ENCODE measurements around the gene SEPTIN1. TPM values are rescaled to one million over a fixed set of nuclear protein-coding genes. Genes with fewer than 3 reads are reported as not detected.

SEPTIN1 gene
- total RNA-seq, 8 experiments from 2014 or later, result 1.8 to 8.3 (median 4.1) TPM

DNA sequence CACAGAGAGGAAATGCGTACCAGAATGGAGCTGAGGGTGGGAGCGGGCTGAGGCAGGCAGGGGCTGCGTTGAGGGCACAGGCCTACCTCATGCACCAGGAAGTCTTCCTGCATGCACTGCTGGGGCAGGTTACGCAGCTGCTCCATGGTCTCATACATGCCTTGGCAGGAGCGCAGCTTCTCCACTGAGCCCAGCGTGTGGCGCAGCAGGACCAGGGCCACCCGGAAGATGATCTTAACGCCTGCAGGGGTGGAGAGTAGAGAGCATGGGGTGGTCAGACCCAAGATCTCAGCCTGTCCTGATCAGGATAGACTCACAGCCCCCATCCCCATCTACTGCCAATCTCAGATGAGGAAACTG lies 23.8 kb downstream of the SEPTIN1 start:
- WGBS, 10 experiments, result 77 to 100% (median 88%) methylated on average over 1 to 5 of the region's 9 CpGs; no CpG with 5 or more reads in 5 of the 10 experiments
- in situ Hi-C loops (cut with MboI; ENCODE audit: low pct_unique_long_range_greater_than_20kb in 2 of 9, low sequenced_read_pairs in 9 of 9, unreplicated experiment in 9 of 9), result no loop called here
- Histone ChIP-seq H3K27ac (no peak overlapping the region), H3K4me3 (no peak overlapping the region), H3K4me1 (replicated peaks in 1 of 2) (peaks cover 10 to 14% of the 10 kb centered on the region in 2 donors)
- no peak for ATAC-seq (replicated peaks in 6 of 8)

DNA sequence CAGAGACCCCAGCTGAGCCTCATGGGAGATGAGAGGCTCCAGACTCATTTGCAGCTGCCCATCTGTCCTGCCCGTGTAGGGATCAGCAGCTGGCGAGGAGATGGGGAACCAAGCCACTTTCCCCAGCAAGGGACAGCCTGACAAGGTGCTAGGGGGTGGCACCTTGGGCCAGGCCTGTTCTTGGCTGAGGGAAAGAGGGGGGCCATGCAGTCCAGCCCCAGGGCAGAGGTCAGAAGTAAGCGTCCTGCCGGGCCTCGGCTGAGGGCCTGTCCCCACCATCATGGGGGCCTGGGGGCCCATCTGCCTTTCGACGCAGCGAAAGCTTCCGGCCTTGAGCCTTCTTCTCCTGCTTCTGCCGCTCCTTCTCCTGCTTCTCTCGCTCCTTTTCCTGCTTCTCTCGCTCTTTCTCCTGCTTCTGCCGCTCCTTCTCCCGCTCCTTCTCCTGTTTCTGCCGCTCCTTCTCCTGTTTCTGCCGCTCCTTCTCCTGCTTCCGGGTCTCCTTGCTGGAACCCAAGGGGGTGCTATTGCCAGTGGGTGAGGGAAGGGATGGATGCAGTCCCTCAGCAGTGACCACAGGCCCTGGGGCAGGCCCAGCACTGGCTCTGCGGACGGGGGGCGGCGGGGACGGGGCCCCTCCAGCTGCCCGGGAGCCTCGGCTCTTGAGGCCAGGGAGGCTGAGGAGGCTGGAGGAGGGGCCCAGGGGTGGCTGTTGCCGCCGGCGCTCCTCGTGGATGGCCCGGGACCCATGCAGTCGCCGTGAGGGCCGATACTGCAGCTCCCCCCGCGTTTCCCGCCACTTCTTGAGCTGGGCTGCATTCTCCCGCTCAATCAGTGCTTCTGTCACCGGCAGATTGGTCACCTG lies 24.4 kb downstream of the SEPTIN1 start:
- no peak for ATAC-seq (replicated peaks in 6 of 8)
- Histone ChIP-seq H3K4me1 (replicated peaks in 1 of 2) (peaks cover 10 to 14% of the 10 kb centered on the region in 2 donors), H3K4me3 (no peak overlapping the region), H3K27ac (no peak overlapping the region)
- WGBS, 10 experiments, result 30 to 93% (median 82%) methylated on average over 2 to 11 of the region's 37 CpGs; no CpG with 5 or more reads in 4 of the 10 experiments
- in situ Hi-C loops (cut with MboI; ENCODE audit: low pct_unique_long_range_greater_than_20kb in 2 of 9, low sequenced_read_pairs in 9 of 9, unreplicated experiment in 9 of 9), result no loop called here

DNA sequence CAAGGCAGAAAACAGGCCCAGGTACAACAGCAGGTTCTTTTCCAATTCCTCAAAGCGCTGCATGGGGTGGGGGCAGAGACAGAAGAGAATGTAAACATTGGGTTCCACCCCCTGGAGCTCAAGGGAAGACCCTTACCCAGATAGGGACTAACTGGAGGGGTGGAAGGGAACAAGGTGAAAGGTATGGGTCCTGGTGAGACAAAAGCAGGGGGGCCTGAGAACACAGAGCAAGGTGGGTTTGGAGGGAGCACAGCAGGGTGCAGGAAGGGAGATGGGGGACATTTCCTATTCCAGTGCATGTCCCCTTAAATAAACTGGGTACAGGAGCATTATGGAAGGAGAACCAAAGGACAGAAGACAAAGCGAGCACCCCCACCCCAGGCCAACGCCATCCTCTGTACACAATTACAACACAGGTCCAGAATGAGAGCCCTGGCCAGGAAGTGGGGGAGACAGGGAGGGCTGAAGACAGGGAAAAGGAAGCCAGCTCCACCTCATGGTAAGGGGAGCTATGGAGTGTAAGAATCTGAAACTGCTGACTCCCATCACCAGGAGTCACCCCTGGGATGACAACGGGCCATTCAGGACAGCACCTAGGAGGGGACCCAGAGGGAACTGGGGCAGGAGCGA lies 25.2 kb downstream of the SEPTIN1 start:
- ATAC-seq (replicated peaks in 6 of 8), result no peak
- in situ Hi-C loops (cut with MboI; ENCODE audit: low pct_unique_long_range_greater_than_20kb in 2 of 9, low sequenced_read_pairs in 9 of 9, unreplicated experiment in 9 of 9), result no loop called here
- Histone ChIP-seq H3K27ac (no peak overlapping the region), H3K4me3 (no peak overlapping the region), H3K4me1 (replicated peaks in 1 of 2) (peaks cover 10 to 14% of the 10 kb centered on the region in 2 donors)
- 78 to 100% (median 80%) methylated on average over 1 to 3 of the region's 5 CpGs; no CpG with 5 or more reads in 7 of the 10 experiments for WGBS, 10 experiments

DNA sequence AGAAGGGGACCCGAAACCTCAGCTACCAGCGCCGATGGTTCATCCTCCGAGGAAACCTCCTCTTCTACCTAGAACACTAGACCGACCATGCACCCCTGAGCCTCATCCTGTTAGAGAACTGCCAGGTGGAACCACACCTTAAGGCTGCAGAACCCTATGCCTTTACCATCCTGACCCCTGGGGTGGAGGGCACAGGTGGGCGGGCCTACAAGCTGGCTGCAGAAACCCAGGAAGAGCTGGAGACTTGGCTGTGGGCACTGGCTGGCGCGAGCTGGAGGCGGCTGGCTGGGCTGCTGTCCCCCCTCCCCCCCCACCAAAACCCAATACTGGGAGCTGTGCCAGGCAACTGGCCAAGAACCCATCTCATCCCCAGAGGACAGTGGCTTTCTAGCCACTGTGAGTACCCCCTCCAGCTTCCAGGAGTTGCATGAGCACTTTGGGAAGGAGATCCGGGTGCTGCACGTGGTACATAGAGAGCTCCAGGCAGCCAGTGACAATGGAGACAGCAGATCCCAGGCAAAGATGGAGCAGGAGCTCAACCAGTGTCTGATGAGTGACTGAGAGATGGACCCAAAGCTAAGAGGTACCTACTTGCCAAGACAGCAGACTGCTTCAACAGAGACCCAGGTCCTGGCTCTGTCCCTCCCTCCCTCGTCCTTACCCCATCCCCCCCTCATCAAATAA lies 25.8 kb downstream of the SEPTIN1 start:
- Histone ChIP-seq H3K4me1 (replicated peaks in 1 of 2) (peaks cover 10 to 14% of the 10 kb centered on the region in 2 donors), H3K4me3 (peak overlapping the region in 4 of 5 donors; percentile 79 to 99 (median 87)), H3K27ac (peak overlapping the region in 1 of 2 donors; percentile 90)
- 28 to 88% (median 75%) methylated on average over 2 to 3 of the region's 12 CpGs; no CpG with 5 or more reads in 7 of the 10 experiments for WGBS, 10 experiments
- in situ Hi-C loops (cut with MboI; ENCODE audit: low pct_unique_long_range_greater_than_20kb in 2 of 9, low sequenced_read_pairs in 9 of 9, unreplicated experiment in 9 of 9), result no loop called here
- no peak for ATAC-seq (replicated peaks in 6 of 8)

DNA sequence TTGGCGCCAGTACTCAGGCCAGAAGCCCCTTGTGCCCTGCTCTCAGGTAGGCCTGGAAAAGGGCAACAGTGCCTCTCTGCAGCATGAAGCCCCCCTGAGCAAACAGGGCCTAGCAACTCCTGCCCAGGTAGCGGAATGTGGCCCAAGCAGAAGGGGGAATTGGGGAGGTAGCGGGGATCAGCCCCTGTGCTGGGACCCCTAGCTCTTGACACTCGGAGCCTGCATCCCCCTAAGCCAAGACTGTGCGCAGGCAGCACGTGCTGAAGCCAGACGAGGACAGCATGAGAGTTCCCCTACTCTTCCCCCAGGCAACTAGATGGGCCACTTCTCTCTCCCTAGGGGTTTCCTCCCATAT lies 26.4 kb downstream of the SEPTIN1 start:
- ATAC-seq (replicated peaks in 6 of 8), result no peak
- Histone ChIP-seq H3K4me3 (peak overlapping the region; percentile 79 to 99 (median 88)), H3K27ac (peak overlapping the region; percentile 90 to 94), H3K4me1 (replicated peaks in 1 of 2) (peaks cover 10 to 14% of the 10 kb centered on the region in 2 donors)
- 0 to 60% (median 50%) methylated on average over 1 to 3 of the region's 7 CpGs; no CpG with 5 or more reads in 6 of the 10 experiments for WGBS, 10 experiments
- in situ Hi-C loops (cut with MboI; ENCODE audit: low pct_unique_long_range_greater_than_20kb in 2 of 9, low sequenced_read_pairs in 9 of 9, unreplicated experiment in 9 of 9), result no loop called here

DNA sequence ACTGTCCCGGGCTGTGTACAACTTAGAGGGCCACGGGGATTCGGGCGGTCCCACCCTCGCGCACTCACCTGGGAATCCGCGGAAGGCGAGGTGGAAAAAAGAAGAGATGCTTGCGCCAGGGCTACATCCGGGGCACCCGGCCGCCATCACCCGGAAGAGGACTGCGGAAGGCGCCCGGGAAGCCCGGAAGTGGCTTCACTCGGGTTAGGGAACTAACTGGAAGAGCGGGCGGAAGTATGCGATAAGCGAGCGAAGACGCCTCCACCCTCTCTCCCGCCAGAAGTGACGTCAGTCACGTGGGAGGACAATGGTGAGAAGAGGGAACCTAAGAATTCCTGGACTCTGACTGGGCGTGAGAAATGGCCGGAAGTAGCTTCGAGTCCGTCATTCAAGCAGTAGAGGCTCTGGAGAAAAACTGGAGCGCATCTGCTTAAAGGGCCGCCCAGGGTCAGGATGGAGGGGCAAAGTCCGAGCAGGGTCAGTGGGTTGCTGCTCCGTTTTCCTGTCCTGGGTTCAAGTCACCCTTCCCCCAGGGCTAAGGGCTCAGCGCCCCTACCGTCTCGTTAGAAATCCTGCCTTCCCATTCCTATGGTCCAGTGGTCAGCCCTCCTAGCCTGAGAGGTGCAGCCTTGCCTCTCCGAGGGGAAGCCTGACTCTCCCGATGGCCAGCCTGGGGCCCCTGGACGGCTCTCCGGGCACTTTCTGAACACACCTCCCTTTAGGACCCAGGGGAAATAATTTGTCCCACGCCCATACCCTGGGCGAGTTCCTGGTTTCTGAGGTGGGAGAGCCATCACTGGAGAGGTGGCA lies 27.0 kb downstream of the SEPTIN1 start, which contains the start of gene CD2BP2:
Gene CD2BP2 (minus strand): TSS at position 165 of the 810 bp plus-strand sequence. CDS start 627 bp downstream, outside the sequence.
- Histone ChIP-seq H3K27ac (peak within 1 kb of the TSS; percentile 92 to 94), H3K4me1 (replicated peaks in 1 of 2) (peaks cover 10 to 14% of the 10 kb centered on the region in 2 donors), H3K4me3 (peak within 1 kb of the TSS; percentile 79 to 99 (median 88))
- in situ Hi-C loops (cut with MboI; ENCODE audit: low pct_unique_long_range_greater_than_20kb in 2 of 9, low sequenced_read_pairs in 9 of 9, unreplicated experiment in 9 of 9), result no loop called here
- WGBS, 10 experiments, result 0 to 2% (median 0%) methylated on average over 1 to 21 of the region's 45 CpGs; no CpG with 5 or more reads in 3 of the 10 experiments
- ATAC-seq (replicated peaks in 6 of 8), result peak; percentile 86 to 96 (median 92)

DNA sequence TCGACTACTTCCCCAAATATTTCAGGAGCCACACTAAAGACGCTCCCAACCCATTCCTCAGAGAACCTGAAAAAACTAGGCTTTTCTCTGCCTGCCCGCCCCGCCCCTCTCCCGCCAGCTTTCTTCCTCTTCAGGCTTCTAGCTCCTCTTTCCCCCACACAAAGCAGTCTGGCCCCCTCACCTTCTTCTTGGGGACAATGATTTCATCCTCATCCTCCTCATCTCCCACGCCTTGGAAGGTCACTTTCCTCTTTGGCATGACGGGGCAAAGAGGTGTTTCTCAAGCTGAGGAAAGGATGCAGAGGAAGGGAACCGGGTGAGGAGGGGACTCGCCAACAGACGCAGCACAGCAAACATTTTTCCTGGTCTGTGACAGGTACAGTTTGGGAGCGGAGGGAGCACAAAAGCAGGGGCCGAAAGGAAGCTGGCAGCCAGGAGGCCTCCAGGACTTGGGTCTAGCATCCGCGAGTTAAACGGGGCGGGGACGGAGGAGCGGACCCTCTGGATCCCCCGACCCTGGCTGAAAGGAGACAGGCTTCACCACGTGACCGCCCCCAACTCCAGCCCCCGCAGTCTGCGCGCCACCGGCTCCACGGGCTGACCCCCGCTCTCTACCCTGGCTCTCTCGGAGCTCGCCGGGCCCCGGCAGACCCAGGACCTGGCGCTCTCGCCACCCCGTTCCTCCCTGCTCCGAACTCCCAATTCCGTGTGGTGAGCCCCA lies 27.8 kb downstream of the SEPTIN1 start:
- peaks cover 10 to 14% of the 10 kb centered on the region in 2 donors for H3K4me1 ChIP-seq (replicated peaks in 1 of 2)
- in situ Hi-C loops (cut with MboI; ENCODE audit: low pct_unique_long_range_greater_than_20kb in 2 of 9, low sequenced_read_pairs in 9 of 9, unreplicated experiment in 9 of 9), result no loop called here
- peak overlapping the region; percentile 79 to 99 (median 88) for H3K4me3 ChIP-seq
- 0 to 4% (median 0%) methylated on average over 1 to 6 of the region's 36 CpGs; no CpG with 5 or more reads in 4 of the 10 experiments for WGBS, 10 experiments
- peak; percentile 26 to 58 (median 40) for ATAC-seq (replicated peaks in 6 of 8)
- peak overlapping the region; percentile 92 to 94 for H3K27ac ChIP-seq

DNA sequence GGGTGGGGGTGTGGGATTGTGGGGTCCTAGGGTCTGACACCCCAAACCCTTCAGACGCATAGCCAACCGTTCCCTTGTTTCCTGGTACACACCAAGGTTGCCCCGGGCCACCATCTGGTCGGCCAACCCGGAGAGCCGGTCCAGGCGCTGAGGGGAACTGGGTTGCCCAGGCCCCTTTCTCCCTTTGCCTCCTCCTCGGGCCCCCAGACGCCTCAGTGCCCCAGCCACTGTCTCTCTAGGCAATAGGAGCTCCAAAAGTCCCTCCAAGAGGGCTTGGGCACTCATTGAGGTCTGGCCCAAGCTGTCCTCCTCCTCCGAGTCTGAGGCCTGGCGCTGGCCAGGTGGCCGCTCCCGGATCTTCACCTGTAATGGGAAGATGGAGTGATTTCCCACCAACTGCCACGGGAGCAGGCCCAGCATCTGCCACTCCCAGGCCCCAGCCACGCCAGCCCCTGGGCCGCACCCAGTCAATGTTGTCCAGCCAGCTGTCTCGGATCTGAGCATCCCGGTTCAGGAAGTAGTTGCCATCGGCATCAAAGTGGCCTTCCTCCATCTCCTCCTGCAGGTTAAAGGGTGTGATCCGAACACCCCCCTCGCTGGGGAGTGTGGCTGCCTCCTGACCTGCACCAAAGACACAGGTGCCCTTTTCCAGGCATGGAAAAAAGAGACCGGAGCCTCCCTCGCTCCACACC lies 28.8 kb downstream of the SEPTIN1 start:
- no peak for ATAC-seq (replicated peaks in 6 of 8)
- Histone ChIP-seq H3K4me3 (peak overlapping the region in 3 of 5 donors; percentile 79 to 99 (median 86)), H3K27ac (no peak overlapping the region), H3K4me1 (replicated peaks in 1 of 2) (peaks cover 10 to 14% of the 10 kb centered on the region in 2 donors)
- 55 to 96% (median 80%) methylated on average over 1 to 8 of the region's 23 CpGs; no CpG with 5 or more reads in 5 of the 10 experiments for WGBS, 10 experiments
- in situ Hi-C loops (cut with MboI; ENCODE audit: low pct_unique_long_range_greater_than_20kb in 2 of 9, low sequenced_read_pairs in 9 of 9, unreplicated experiment in 9 of 9), result no loop called here

DNA sequence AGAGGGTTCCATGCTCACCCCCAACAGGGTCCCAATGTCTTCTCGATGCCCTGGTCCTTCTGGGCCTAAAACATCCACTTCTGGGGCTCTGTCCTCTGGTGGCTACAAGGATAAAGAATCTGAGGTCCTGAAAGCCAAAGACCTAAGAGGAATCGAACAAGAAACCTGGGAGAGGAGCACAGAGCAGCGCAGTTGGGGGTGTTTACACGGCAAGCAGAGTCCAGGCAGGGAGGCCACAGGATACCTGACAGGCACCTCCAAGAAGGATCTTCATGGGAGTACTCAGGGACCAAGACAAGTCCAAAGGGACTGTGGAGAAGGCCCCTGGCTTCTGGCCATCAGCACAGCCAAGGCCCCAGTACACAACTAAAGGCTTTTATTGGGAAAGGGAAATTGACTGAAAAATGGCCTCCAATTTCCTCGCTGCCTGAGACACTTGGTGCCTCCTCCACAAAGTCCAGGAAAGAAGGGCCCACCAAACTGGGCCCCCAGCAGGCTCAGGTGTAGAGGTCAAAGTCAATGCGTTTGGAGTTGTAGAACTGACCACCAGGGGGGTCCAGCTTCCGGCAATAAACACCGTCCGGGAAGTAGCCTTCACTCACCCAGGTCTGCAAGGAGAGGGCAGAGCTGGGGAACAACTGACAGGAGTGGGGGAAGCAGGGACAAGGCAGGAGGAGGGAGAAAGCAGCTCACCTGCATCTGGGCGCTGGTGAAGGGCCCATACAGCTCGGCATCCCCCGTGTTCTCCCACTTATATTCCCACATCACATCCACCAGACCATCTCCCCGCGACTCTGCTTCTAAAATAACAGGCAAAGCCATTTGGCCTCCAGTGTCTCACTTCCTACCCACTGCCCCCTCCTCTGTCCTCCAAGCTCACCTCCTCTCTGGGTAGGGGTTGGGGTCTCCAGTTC lies 29.6 kb downstream of the SEPTIN1 start:
- H3K4me3 ChIP-seq, result no peak overlapping the region
- ATAC-seq (replicated peaks in 6 of 8), result no peak
- in situ Hi-C loops (cut with MboI; ENCODE audit: low pct_unique_long_range_greater_than_20kb in 2 of 9, low sequenced_read_pairs in 9 of 9, unreplicated experiment in 9 of 9), result no loop called here
- no peak overlapping the region for H3K27ac ChIP-seq
- peaks cover 10 to 14% of the 10 kb centered on the region in 2 donors for H3K4me1 ChIP-seq (replicated peaks in 1 of 2)
- 40 to 100% (median 89%) methylated on average over 1 to 4 of the region's 14 CpGs; no CpG with 5 or more reads in 1 of the 10 experiments for WGBS, 10 experiments

DNA sequence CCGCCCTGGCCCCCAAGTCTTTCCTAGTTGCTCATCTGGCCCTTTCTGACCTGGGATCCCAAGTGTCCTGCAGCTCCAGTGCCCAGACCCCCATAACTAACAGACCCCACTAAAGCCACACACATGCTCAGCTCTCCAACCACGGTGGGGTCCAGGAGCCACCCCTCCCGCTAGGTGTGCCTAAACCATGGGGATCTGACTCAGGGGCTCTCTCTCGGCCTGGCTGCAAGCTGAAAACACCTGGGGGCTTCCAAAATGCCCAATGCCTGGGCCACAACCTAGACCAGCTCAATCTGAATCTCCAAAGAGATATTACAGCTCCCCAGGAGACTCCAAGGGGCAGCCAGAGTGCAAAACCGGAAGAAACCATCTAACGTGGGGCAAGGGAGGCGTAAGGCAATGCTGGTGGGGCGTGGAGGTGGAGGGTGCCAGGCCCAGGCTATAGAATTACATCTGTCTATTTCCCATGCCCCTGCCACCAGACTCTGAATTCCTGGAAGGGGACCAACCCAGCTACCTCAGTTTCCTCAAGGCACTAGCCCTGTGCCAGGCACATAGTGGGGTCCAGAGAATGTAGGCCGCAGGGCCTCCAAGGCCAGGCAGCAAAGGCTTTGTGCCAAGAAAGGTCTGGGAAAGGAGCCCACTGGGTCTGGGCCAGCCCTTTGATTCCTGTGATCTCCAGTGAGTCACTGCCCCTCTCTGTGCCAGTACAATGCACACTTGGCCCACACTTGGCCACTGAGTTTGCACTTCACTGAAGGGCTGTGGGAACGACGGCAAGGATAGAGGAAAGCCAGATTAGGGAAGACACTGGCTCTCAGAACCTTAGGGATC lies 30.6 kb downstream of the SEPTIN1 start:
- in situ Hi-C loops (cut with MboI; ENCODE audit: low pct_unique_long_range_greater_than_20kb in 2 of 9, low sequenced_read_pairs in 9 of 9, unreplicated experiment in 9 of 9), result no loop called here
- WGBS, 10 experiments, result 8 to 100% (median 88%) methylated on average over 1 to 7 of the region's 11 CpGs; no CpG with 5 or more reads in 3 of the 10 experiments

More for the DNA sequence above, 30.6 kb downstream of the SEPTIN1 start:
- H3K27ac ChIP-seq, result no peak overlapping the region
- no peak overlapping the region for H3K4me3 ChIP-seq
- H3K4me1 ChIP-seq (replicated peaks in 1 of 2), result peaks cover 10 to 14% of the 10 kb centered on the region in 2 donors
- no peak for ATAC-seq (replicated peaks in 6 of 8)

Data from motor neuron (in vitro differentiated cells).